Measurements from ENCODE around the gene GDF7.

GRCh38 chr2:20624884-20625485, 42.0 kb upstream of the GDF7 start:
- TF ChIP-seq MYC (IDR thresholded peaks at IDR 0.05; ENCODE audit: low read depth, low read length) (no peak), CTCF (IDR thresholded peaks at IDR 0.05; ENCODE audit: low read depth, low read length) (no peak)

Data from NB4 (cell line).